HG03378 (cell line): ENCODE results near the gene ARHGAP30.
"Not testable (repeated sequence)": the region's sequence is repeated elsewhere in the genome, so short reads cannot be mapped to it uniquely, and the experiment has no call there.

Experiments used
- ATAC-seq: cut with Tn5 transposase; IDR thresholded peaks from one replicate; pipeline ENCODE4 v1.9.1; 2021; ENCODE audit warnings: mild to moderate bottlenecking, moderate library complexity; ENCODE audit not compliant: unreplicated experiment

ARHGAP30 gene

DNA sequence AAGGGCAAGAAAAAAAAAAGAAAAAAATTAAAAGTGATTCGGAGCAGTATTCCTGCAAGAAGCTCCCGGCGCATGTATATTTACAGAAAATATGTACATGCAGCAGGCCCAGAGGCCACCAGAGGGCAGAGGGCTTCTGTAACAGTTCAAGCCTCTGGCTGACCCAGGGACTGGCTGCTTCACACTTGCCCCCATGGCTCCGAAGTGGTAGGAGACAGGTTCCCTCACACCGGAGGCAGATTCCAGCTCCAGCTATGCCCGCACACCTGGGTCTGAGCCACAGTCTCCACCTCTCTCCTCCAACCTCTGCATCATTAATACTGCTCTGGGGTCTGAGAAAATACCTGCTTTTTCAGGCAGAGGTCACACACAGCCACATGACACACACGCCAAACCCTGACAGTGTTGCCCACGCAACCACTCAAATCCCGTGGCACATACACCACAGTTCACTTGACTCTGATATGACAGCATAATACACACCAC, 2.2 kb upstream of the ARHGAP30 start:
- no peak for ATAC-seq

DNA sequence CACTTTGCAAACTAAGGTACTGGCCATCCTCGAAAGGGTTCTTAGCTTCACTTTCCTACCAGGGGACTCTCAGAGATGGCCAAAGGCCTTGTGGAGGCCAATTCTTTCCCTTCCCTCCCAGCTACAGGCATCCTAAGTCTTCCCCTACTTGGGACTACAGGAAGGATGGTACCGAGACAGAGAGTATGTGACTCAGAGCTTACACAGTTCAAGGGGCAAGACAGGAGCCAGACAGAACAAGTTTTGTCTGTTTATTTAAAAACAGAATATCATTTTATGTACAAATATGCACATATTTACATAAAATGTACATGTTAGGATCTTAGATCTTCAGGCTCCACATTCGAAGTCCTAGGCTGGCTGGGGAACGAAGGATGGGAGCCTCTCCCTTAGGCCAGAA, 1.1 kb upstream of the ARHGAP30 start:
- ATAC-seq = no peak

DNA sequence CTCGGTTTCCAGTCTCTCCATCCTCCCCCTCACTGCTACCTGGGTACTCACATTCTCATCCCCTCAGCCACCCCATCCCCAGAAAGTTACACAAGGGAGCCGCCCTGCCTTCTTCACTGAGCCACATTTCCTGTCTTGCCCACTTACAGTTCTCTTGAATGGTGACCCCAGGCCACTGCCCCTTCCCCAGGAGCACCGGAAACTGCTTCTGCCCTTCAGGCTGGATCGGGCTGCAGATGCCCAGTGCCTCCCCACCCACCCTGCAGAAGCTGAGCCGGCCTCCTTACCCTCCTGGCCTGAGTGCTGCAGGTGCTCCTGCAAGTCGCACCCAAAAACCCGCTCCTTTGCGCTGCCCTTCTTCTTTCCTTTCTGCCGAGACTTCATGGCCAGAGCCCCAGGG, 450 bp downstream of the ARHGAP30 start:
- no peak for ATAC-seq

GRCh38 chr1:161068306-161069234, 1.1 kb downstream of the ARHGAP30 start:
- peak; percentile 47 for ATAC-seq

- ATAC-seq = no peak
Observed at GRCh38 chr1:161066694-161067093, 3.0 kb downstream of the ARHGAP30 start.

DNA sequence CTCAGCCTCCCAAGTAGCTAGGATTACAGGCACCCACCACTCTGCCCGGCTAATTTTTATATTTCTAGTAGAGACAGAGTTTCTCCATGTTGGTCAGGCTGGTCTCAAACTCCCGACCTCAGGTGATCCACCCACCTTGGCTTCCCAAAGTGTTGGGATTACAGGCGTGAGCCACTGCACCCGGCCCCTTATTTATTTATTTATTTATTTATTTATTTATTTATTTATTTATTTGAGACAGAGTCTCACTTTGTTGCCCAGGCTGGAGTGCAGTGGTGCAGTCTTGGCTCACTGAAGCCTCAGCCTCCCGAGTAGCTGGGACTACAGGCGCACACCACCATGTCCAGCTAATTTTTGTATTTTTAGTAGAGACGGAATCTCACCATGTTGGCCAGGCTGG, 4.0 kb downstream of the ARHGAP30 start:
- not testable (repeated sequence) for ATAC-seq

DNA sequence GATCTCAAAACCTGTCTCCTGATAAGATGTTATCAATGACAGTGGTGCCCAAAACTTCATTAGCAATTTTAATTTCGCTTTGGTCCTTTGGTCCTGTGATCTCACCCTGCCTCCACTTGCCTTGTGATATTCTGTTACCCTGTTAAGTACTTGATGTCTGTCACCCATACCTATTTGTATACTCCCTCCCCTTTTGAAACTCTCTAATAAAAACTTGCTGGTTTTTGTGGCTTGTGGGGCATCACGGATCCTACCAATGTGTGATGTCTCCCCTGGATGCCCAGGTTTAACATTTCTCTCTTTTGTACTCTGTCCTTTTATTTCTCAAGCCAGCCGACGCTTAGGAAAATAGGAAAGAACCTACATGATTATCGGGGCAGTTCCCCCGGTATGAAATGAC, 5.8 kb downstream of the ARHGAP30 start:
- ATAC-seq = not testable (repeated sequence)

GRCh38 chr1:161061419-161061818, 8.3 kb downstream of the ARHGAP30 start:
- no peak for ATAC-seq

DNA sequence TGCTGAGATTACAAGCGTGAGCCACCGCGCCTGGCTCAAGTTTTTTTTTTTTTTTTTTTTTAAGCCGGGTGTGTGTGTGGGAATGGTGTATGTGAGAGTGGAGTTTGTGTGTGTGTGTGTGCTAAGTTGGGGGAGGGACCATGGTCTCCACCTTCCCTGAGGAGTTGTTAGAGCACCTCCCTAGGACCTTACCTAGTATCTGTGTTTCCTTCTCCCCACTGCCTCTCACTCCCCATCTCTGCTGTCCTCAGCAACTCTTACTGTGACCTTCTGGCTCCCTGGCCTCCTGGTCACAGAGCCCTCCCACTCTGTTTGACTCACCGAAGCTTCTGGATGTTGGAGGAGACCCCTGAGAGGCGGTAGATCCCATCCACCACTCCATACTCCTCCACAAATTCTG, 10.4 kb downstream of the ARHGAP30 start:
- ATAC-seq = no peak

DNA sequence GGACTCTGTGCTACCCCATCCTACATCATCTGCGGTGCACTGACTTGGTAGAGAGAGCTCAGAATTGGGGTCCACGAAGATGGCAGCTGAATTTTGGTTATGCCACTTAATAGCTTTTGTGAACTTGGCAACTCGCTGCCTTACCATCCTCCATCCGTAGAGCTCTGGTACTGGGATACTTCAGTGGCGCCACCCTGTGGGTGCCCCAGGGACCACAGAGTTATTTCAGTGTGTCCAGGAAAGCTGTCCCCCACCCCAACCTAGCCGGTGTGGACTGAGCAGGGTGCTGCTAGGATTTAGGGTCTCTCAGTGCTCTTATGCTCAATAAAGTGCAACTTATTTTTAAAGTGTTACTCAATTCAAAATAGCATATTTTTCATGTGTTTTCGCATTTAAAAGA, 14.9 kb downstream of the ARHGAP30 start:
- no peak for ATAC-seq

- no peak for ATAC-seq
Observed at GRCh38 chr1:161054232-161054631, 15.5 kb downstream of the ARHGAP30 start.

DNA sequence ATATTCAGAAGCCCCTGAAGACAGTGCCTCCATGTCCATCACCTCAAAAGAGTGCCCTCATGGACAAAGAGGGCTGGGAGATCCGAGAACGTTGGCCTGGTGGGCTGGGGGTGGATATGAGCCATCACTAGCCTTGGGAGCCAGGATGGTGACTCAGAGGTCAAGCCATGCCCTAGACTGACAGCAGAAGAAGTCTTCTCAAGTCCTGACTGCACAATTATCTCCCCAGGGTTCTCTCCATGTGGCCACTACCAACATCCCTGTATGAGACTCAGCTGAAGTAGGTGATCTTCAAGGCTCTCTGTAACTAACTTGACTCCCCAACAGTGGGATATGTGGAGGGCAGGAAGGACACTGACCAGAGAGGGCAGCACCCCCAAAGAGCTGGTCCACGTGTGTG, 16.8 kb downstream of the ARHGAP30 start:
- ATAC-seq = no peak

DNA sequence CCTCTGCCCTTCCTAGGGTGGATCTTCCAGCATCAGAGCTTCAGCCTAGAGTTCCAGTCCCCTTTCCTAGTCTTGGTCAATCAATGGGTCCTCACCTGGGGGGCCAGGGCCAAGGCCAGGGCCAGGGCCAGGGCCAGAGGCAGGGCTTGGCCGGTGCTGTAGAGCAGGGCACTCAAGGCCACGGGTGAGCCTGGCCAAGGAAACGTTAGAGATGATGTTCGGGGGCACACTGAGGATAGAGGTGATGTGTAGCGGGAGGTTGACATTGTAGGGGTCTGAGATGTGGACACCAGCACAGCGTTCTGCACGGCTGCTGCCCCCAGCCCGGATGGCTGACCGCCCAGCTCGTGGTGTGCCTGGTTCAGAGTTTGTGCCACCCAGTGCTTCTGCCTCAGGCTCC, 18.5 kb downstream of the ARHGAP30 start:
- no peak for ATAC-seq

- ATAC-seq = no peak
Observed at GRCh38 chr1:161048949-161049722, 20.6 kb downstream of the ARHGAP30 start.

GRCh38 chr1:161047436-161048420, 22.0 kb downstream of the ARHGAP30 start:
- ATAC-seq = no peak

DNA sequence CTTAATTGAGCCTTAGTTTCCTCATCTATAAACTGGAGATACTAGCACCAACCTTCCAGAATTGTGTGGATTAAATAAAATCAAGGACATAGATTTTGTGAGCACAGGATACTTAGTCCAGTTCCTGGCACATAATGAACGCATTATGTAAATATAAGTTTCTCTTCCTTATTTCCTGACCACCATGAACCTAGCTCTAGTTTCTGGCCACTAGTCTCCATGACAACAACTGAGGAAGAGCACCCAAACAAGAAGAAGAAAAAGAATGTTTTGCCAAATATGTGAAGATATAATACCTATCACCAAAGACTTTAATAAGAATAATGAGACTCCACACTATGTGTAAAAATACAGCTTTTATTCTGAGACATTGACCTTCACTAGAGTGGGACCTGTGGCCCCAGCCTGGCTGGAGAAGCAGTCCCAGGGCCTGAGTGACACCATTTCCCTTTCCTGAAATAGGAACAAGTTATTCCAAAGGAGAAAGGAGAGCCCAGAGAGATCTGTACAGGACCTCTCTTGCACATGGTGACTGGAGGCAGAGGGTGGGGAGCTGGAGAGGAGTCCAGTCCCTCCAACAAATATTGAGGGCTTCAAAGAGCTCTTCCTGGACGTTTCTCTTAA, 23.0 kb downstream of the ARHGAP30 start:
- ATAC-seq = peak; percentile 33

DNA sequence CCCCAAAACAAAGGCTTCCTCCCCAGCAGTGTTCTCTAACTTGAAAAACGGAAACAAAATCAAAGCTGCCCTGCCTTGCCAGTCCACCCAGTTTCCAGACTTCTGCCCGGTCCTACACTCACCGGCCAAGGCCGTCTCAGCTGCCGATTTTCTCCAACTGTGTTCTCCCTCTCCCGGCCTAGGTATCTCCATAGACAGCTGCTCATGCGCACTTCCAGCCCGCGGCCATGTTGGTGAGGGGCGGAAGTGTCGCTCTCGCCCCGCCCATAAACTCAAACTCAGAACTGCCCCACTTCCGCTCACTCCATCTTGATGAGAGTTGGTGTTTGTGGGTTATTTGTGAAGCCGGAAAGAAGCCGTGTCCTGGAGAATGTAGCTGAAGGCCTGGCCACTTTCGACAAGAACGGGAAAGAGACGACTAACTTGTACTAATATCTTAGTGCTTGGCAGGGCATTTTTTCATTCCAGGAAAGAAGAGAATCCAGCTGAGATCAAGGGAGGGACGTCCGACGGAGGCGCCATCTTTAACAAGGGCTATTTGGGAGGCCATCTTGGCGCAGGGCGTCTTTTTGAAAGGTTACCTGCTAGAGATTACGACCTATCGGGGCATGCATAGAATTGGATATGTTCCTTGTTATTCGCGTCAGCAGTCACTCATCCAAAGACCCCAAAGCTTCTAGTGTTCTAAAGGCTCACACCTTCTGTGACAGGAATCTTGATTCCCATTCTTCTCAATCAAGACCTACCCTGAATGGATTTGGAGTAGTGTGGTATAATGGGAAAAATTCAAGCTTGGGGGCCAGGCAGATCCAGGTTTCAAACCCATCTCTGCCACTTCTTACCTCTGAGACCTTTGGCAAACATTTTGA, 23.7 kb downstream of the ARHGAP30 start, which contains the start of gene USF1:
TSS of gene USF1 (minus strand) at position 242 of the 869 bp plus-strand sequence. CDS start 2,702 bp downstream, outside the sequence.
- peak; percentile 58 for ATAC-seq

GRCh38 chr1:161044908-161045735, 24.6 kb downstream of the ARHGAP30 start:
- peak; percentile 40 for ATAC-seq
